Neural cell (in vitro differentiated cells): ENCODE measurements around the gene MRNIP. TPM values are rescaled to one million over a fixed set of nuclear protein-coding genes. Genes with fewer than 3 reads are reported as not detected.

Experiments used
- H2AFZ ChIP-seq: fragments of 200-600, 300-800 bp; sonication (generic), shearing (Covaris generic); 2 replicates; pipeline ENCODE4 v1.6.0; 2014; ENCODE audit warnings: low read depth, mild to moderate bottlenecking, antibody characterized with exemption, low read length, moderate library complexity
- H3F3A ChIP-seq: fragments of 200-600 bp; shearing (Covaris generic); 2 replicates; pipeline ENCODE4 v1.6.1; 2016; ENCODE audit warnings: mild to moderate bottlenecking, moderate library complexity, mixed read lengths, antibody characterized with exemption, low read length; ENCODE audit not compliant: insufficient read depth, poor library complexity, severe bottlenecking
- H3K27ac ChIP-seq: fragments of 200-600, 300-800 bp; sonication (generic), shearing (Covaris generic); 2 replicates; pipeline ENCODE4 v1.5.1; 2014; ENCODE audit warnings: mild to moderate bottlenecking, low read length, moderate library complexity
- H3K27me3 ChIP-seq: fragments of 300-800, 200-600 bp; sonication (generic), shearing (Covaris generic); 2 replicates; pipeline ENCODE4 v1.6.0; 2014; ENCODE audit warnings: mild to moderate bottlenecking, low read depth, low read length, moderate library complexity; ENCODE audit not compliant: insufficient read depth
- H3K36me3 ChIP-seq: fragments of 300-800, 200-600 bp; sonication (generic), shearing (Covaris generic); 2 replicates; pipeline ENCODE4 v1.5.1; 2014; ENCODE audit warnings: mild to moderate bottlenecking, antibody characterized with exemption, low read length, moderate library complexity; ENCODE audit not compliant: insufficient read depth
- H3K4me2 ChIP-seq: fragments of 300-800, 200-600 bp; sonication (generic), shearing (Covaris generic); 2 replicates; pipeline ENCODE4 v1.6.0; 2014; ENCODE audit warnings: mild to moderate bottlenecking, low read length
- H3K4me3 ChIP-seq: fragments of 300-800, 200-600 bp; sonication (generic), shearing (Covaris generic); 2 replicates; pipeline ENCODE4 v1.5.1; 2014; ENCODE audit warnings: mild to moderate bottlenecking, low read length, moderate library complexity
- H3K79me2 ChIP-seq: fragments of 200-600 bp; shearing (Covaris generic); replicated peaks from 2 replicates; pipeline ENCODE4 v1.6.0; 2014; ENCODE audit warnings: mild to moderate bottlenecking, low read length, moderate library complexity; ENCODE audit not compliant: insufficient read depth
- H3K9ac ChIP-seq: fragments of 300-800, 200-600 bp; sonication (generic), shearing (Covaris generic); 2 replicates; pipeline ENCODE4 v1.6.1; 2016; ENCODE audit warnings: mild to moderate bottlenecking, low read length, mixed read lengths
- H3K9me2 ChIP-seq: fragments of 200-600 bp; shearing (Covaris generic); 2 replicates; pipeline ENCODE4 v1.6.1; 2016; ENCODE audit warnings: mild to moderate bottlenecking, low read length, mixed read lengths; ENCODE audit not compliant: insufficient read depth
- H3K9me3 ChIP-seq: fragments of 200-600, 300-800 bp; sonication (generic), shearing (Covaris generic); 2 replicates; pipeline ENCODE4 v1.6.1; 2016; ENCODE audit warnings: mild to moderate bottlenecking, mixed run types, low read length, moderate library complexity, mixed read lengths
- H4K20me1 ChIP-seq: fragments of 200-600 bp; shearing (Covaris generic); 2 replicates; pipeline ENCODE4 v1.6.1; 2016; ENCODE audit warnings: mild to moderate bottlenecking, mixed run types; ENCODE audit not compliant: insufficient read depth
- CTCF ChIP-seq: fragments of 450-650 bp; IDR thresholded peaks from 2 replicates; pipeline ENCODE4 v1.5.1; 2014; ENCODE audit warnings: antibody characterized with exemption, mild to moderate bottlenecking, moderate library complexity; ENCODE audit not compliant: poor library complexity, severe bottlenecking
- EP300 ChIP-seq: fragments of 450-650 bp; conservative IDR thresholded peaks from 2 replicates; pipeline ENCODE4 v1.6.1; 2014; ENCODE audit warnings: antibody characterized with exemption, mild to moderate bottlenecking, moderate library complexity; ENCODE audit not compliant: poor library complexity, severe bottlenecking
- EZH2 ChIP-seq: fragments of 200-600, 300-800 bp; shearing (Covaris generic), sonication (generic); IDR thresholded peaks from 2 replicates; pipeline ENCODE4 v1.6.1; 2014; ENCODE audit warnings: antibody characterized with exemption, low read length, borderline replicate concordance, mild to moderate bottlenecking; ENCODE audit not compliant: insufficient read depth, poor library complexity, severe bottlenecking
- MXI1 ChIP-seq: fragments of 450-650 bp; conservative IDR thresholded peaks from 2 replicates; pipeline ENCODE4 v1.6.1; 2014; ENCODE audit warnings: antibody characterized with exemption, mild to moderate bottlenecking; ENCODE audit not compliant: poor library complexity, severe bottlenecking
- POLR2AphosphoS5 ChIP-seq: IDR thresholded peaks from 2 replicates; pipeline ENCODE4 v1.6.1; 2012
- RAD21 ChIP-seq: fragments of 450-650 bp; conservative IDR thresholded peaks from 2 replicates; pipeline ENCODE4 v1.6.1; 2014; ENCODE audit warnings: antibody characterized with exemption, mild to moderate bottlenecking, moderate library complexity
- REST ChIP-seq: IDR thresholded peaks from 2 replicates; pipeline ENCODE4 v1.6.1; 2012; ENCODE audit warnings: borderline replicate concordance
- SMC3 ChIP-seq: fragments of 450-650 bp; conservative IDR thresholded peaks from 2 replicates; pipeline ENCODE4 v1.6.1; 2014; ENCODE audit warnings: antibody characterized with exemption, mild to moderate bottlenecking, moderate library complexity; ENCODE audit not compliant: poor library complexity
- TAF1 ChIP-seq: IDR thresholded peaks from 2 replicates; pipeline ENCODE4 v1.6.1; 2012; ENCODE audit warnings: low read depth
- polyA plus RNA-seq: library from polyadenylated mRNA; depleted of rRNA; stranded (reverse); fragments of >200 nt; gene quantifications from 2 replicates; pipeline ENCODE4 v1.2.3, GENCODE V29; 2014

MRNIP gene
- polyA plus RNA-seq, 1 donor from 2014 or later: 121 TPM

GRCh38 chr5:179882338-179882737 is 23.7 kb upstream of the MRNIP start:
- no peaks in the 10 kb centered on the region for H3K79me2 ChIP-seq
- no peak overlapping the region for H3K4me2 ChIP-seq
- peaks cover 11% of the 10 kb centered on the region for H3K36me3 ChIP-seq
- H3K9me3 ChIP-seq: no peaks in the 10 kb centered on the region
- no peak overlapping the region for H2AFZ ChIP-seq
- no peak overlapping the region for H3K4me3 ChIP-seq
- H3K27me3 ChIP-seq: no peaks in the 10 kb centered on the region
- H3K27ac ChIP-seq: no peak overlapping the region
- TF ChIP-seq REST: no peak
- no peak for TF ChIP-seq EZH2
- TF ChIP-seq CTCF: no peak
- no peak for TF ChIP-seq POLR2AphosphoS5
- no peak for TF ChIP-seq TAF1
- TF ChIP-seq EP300: no peak
- no peak for TF ChIP-seq SMC3
- TF ChIP-seq MXI1: no peak
- TF ChIP-seq RAD21: no peak
- no peaks in the 10 kb centered on the region for H3F3A ChIP-seq
- H3K9ac ChIP-seq: no peak overlapping the region
- H4K20me1 ChIP-seq: no peaks in the 10 kb centered on the region
- no peaks in the 10 kb centered on the region for H3K9me2 ChIP-seq

GRCh38 chr5:179880848-179881590 is 22.4 kb upstream of the MRNIP start:
- Histone ChIP-seq H3K4me2 (no peak overlapping the region), H3K9me3 (no peaks in the 10 kb centered on the region), H3K27ac (no peak overlapping the region), H3F3A (no peaks in the 10 kb centered on the region), H3K27me3 (no peaks in the 10 kb centered on the region), H3K79me2 (no peaks in the 10 kb centered on the region), H3K36me3 (peaks cover 11% of the 10 kb centered on the region), H4K20me1 (no peaks in the 10 kb centered on the region), H2AFZ (no peak overlapping the region), H3K9me2 (no peaks in the 10 kb centered on the region), H3K4me3 (no peak overlapping the region), H3K9ac (no peak overlapping the region)
- TF ChIP-seq TAF1 (no peak), CTCF (no peak), SMC3 (no peak), POLR2AphosphoS5 (no peak), EZH2 (no peak), EP300 (no peak), REST (no peak), MXI1 (no peak), RAD21 (no peak)
